Heart right ventricle (tissue), 16 donors: ENCODE results near the gene CASP6. TPM values are rescaled to one million over a fixed set of nuclear protein-coding genes. Genes with fewer than 3 reads are reported as not detected.
A peak's percentile ranks its signal among the peaks of the same experiment; 100 is the strongest.

ENCODE experiments used
- ATAC-seq, 8 donors: fragments of 200-7000 bp; cut with Tn5 transposase; one replicate each; pipeline ENCODE4 v1.9.1; 2020; ENCODE audit warnings: mild to moderate bottlenecking in 8 of 8, moderate library complexity in 8 of 8, moderate number of reproducible peaks in 1 of 8
- DNase-seq, 2 donors: peaks; one replicate each; pipeline ENCODE4 v3.0.0-alpha.2; 2020
- H3K27ac ChIP-seq, 10 donors: fragments of 200-600 bp; sonication (generic) in 2 of 10; one replicate each; pipeline versions ENCODE4 v1.5.0 to v1.8.0; 2020 to 2022; ENCODE audit warnings: mild to moderate bottlenecking in 3 of 10
- H3K27me3 ChIP-seq, 7 donors: fragments of 200-600 bp; one replicate each; pipeline ENCODE4 v1.8.0; 2021 to 2022; ENCODE audit warnings: mild to moderate bottlenecking in 2 of 7
- H3K36me3 ChIP-seq, 9 donors: fragments of 200-600 bp; sonication (generic) in 1 of 9; one replicate each; pipeline versions ENCODE4 v1.5.0 to v1.8.0; 2020 to 2022; ENCODE audit warnings: mild to moderate bottlenecking in 2 of 9
- H3K4me1 ChIP-seq, 9 donors: fragments of 200-600 bp; sonication (generic) in 1 of 9; one replicate each; pipeline versions ENCODE4 v1.5.0 to v1.8.0; 2020 to 2022; ENCODE audit warnings: mild to moderate bottlenecking in 4 of 9
- H3K4me3 ChIP-seq, 10 donors: fragments of 200-600 bp; sonication (generic) in 2 of 10; one replicate each; pipeline versions ENCODE4 v1.5.0 to v1.8.0; 2020 to 2022; ENCODE audit warnings: mild to moderate bottlenecking in 7 of 10, moderate library complexity in 2 of 10
- H3K9me3 ChIP-seq, 11 donors: fragments of 200-600 bp in 10 of 11; sonication (generic) in 2 of 11; one replicate each; pipeline versions ENCODE4 v1.5.0 to v1.8.0; 2013 to 2022; ENCODE audit warnings: mild to moderate bottlenecking in 2 of 11, control low read depth in 1 of 11, moderate library complexity in 1 of 11
- CTCF ChIP-seq, 9 donors: fragments of 200-600 bp; sonication (generic) in 2 of 9; IDR thresholded peaks; one replicate each; pipeline versions ENCODE4 v1.5.0 to v1.8.0; 2021 to 2022; ENCODE audit warnings: antibody characterized with exemption in 9 of 9, mild to moderate bottlenecking in 5 of 9, moderate library complexity in 1 of 9
- WGBS, 2 donors: extraction: QIAGEN DNeasy Blood & Tissue Kit; methylation state at CpG; one replicate each; pipeline ENCODE4 v1.1.7; 2013; ENCODE audit warnings: inconsistent platforms in 1 of 2; 5-methylcytosine and 5-hydroxymethylcytosine counted together
- intact Hi-C, 10 donors: fragments of 100-400 bp; cut with DNase I; formaldehyde crosslinking; loops; one replicate each; pipeline versions ENCODE4 v1.11.1 to v1.14.2; 2022
- long read RNA-seq, 3 donors: library from polyadenylated mRNA; unstranded; transcript quantifications; one replicate each; pipeline ENCODE4 v2.0.0, GENCODE V29; 2020 to 2021
- polyA plus RNA-seq, 2 donors: library from polyadenylated mRNA; stranded (reverse); fragments of 200-250 nt; gene quantifications; one replicate each; pipeline ENCODE4 v1.2.3, GENCODE V29; 2013
- total RNA-seq, 10 donors: library from RNA; stranded (reverse); fragmentation: NEBNext Ultra II Directional in 3 of 10; extraction: Animal tissue kit (Norgen Biotek cat#: 25700) in 3 of 10; gene quantifications; one replicate each; pipeline versions ENCODE4 v1.2.1 to v1.2.4, GENCODE V29; 2021 to 2023
- donor health status: Arrhythmogenic right ventricular cardiomyopathy.
- donor health status: ischemic (EF 13 %, LVEDD 7.1; RV severe dilation, severe dysfunction).
- donor health status: healthy with polysubstance abuse.
- donor health status: DM: no; HTN: yes; CAD: no.
- donor health status: DM: no; HTN: no; CAD: no.
- donor health status: ischemic (EF 25% LVEDD 6.9; RV normal size, moderate dysfunction).
- donor health status: ischemic (EF 25% LVEDD 5.7; RV mildly dilated, moderate dysfunction).
- donor health status: healthy.
- donor health status: DM: yes; HTN: yes; CAD: no.
- donor health status: Ischemic cardiomyopathy.
- donor health status: ischemic (EF 35%, LVEDD 5.7; RV mildly dilated, moderate dysfunction).
- donor health status: nonischemic (EF 11% LVEDD 7.7; RV severe dilation, severe dysfunction).
- donor health status: DM: yes; HTN: yes; CAD: no.
- donor health status: PGD.
- donor health status: ischemic (EF 29% LVEDD 5.4; RV normal size, mild dysfunction).
- donor health status: nonischemic (EF 23%, LVEDD 6.1; RV moderate dilation, normal function).

Gene CASP6
- total RNA-seq = 10 to 100 TPM in 1 of 10 donors, 1 to 10 TPM in 9; 3.0 to 10.2 (median 6.2) TPM
- polyA plus RNA-seq = 1 to 10 TPM; 4.7 to 6.7 TPM
- long read RNA-seq, donor 1, transcript CASP6-201 (7 exons, 1,548 nt) = major isoform, 6 of 7 reads
- long read RNA-seq, donor 1, partial matches to known transcripts = 0 of 7 reads
- long read RNA-seq, donor 1, other reads (novel, unspliced or antisense) = 1 of 7 reads
- long read RNA-seq, donor 2, transcript CASP6-201 (7 exons, 1,548 nt) = major isoform, 5 of 10 reads
- long read RNA-seq, donor 2, partial matches to known transcripts = 0 of 10 reads
- long read RNA-seq, donor 2, other reads (novel, unspliced or antisense) = 4 of 10 reads
- long read RNA-seq, donor 3, transcript CASP6-201 (7 exons, 1,548 nt) = major isoform, 9 of 14 reads
- long read RNA-seq, donor 3, partial matches to known transcripts = 0 of 14 reads
- long read RNA-seq, donor 3, other reads (novel, unspliced or antisense) = 3 of 14 reads

GRCh38 chr4:109702950-109703663 is at the start of gene CASP6:
Gene CASP6 (minus strand): TSS chr4:109703445. CDS start chr4:109703395, 50 bp downstream.
- peak; percentile 93 to 98 (median 96) for ATAC-seq
- intact Hi-C loops = loop anchor here in 9 of 10 donors (2.0 to 10.0 kb wide), 10 partner anchors 99 to 276 kb away; partner anchors contain the start of genes GAR1 (in 8 of the 9), CFI (in 3 of the 9) and MCUB (in 2 of the 9)
- peak; percentile 59 to 88 (median 78) for TF ChIP-seq CTCF (IDR thresholded peaks at IDR 0.05)
- peak; percentile 85 to 89 for DNase-seq
- Histone ChIP-seq H3K36me3 (peaks cover 0 to 10% (median 0%) of the 10 kb centered on the region in 9 donors), H3K4me1 (peaks cover 2 to 26% (median 15%) of the 10 kb centered on the region in 9 donors), H3K4me3 (peak within 1 kb of the TSS; percentile 64 to 96 (median 86)), H3K27ac (peak within 1 kb of the TSS; percentile 63 to 87 (median 81)), H3K27me3 (no peaks in the 10 kb centered on the region), H3K9me3 (no peaks in the 10 kb centered on the region)
- 0 to 1% methylated on average over 72 of the region's 72 CpGs for WGBS, 2 donors

GRCh38 chr4:109752525-109752924 is 49.3 kb upstream of the CASP6 start:
- Histone ChIP-seq H3K4me1 (no peaks in the 10 kb centered on the region), H3K27me3 (no peaks in the 10 kb centered on the region), H3K4me3 (no peak overlapping the region), H3K27ac (no peak overlapping the region), H3K36me3 (peaks cover 0 to 15% (median 0%) of the 10 kb centered on the region in 9 donors), H3K9me3 (no peaks in the 10 kb centered on the region)
- no peak for TF ChIP-seq CTCF (IDR thresholded peaks at IDR 0.05)
- 0 to 65% methylated on average over 1 of the region's 1 CpG for WGBS, 2 donors
- DNase-seq (no peak), ATAC-seq (no peak)
- intact Hi-C loops = no loop called here

- WGBS, 2 donors = 88 to 91% methylated on average over 4 of the region's 4 CpGs
- Histone ChIP-seq H3K27ac (no peak overlapping the region), H3K4me3 (no peak overlapping the region), H3K4me1 (no peaks in the 10 kb centered on the region), H3K27me3 (no peaks in the 10 kb centered on the region), H3K9me3 (no peaks in the 10 kb centered on the region), H3K36me3 (peaks cover 0 to 15% (median 0%) of the 10 kb centered on the region in 9 donors)
- no peak for ATAC-seq
- intact Hi-C loops = no loop called here
- TF ChIP-seq CTCF (IDR thresholded peaks at IDR 0.05) = no peak
- DNase-seq = no peak
Observed at GRCh38 chr4:109751852-109752251, 48.6 kb upstream of the CASP6 start.

GRCh38 chr4:109750652-109751244 is 47.5 kb upstream of the CASP6 start:
- 92 to 95% methylated on average over 4 of the region's 4 CpGs for WGBS, 2 donors
- Histone ChIP-seq H3K36me3 (peaks cover 0 to 24% (median 0%) of the 10 kb centered on the region in 9 donors), H3K9me3 (no peaks in the 10 kb centered on the region), H3K4me1 (no peaks in the 10 kb centered on the region), H3K4me3 (no peak overlapping the region), H3K27ac (no peak overlapping the region), H3K27me3 (no peaks in the 10 kb centered on the region)
- DNase-seq = no peak
- no peak for TF ChIP-seq CTCF (IDR thresholded peaks at IDR 0.05)
- intact Hi-C loops = no loop called here
- ATAC-seq = no peak
